OCI-LY7 (cell line): ENCODE measurements around the gene SFSWAP.

ENCODE experiments used
- EZH2phosphoT487 ChIP-seq: fragments of 200-600 bp; sonication (generic); IDR thresholded peaks from 2 replicates; pipeline ENCODE4 v1.6.1; 2018; ENCODE audit warnings: low read depth, borderline replicate concordance, mild to moderate bottlenecking, mixed run types, antibody characterized with exemption, low read length, moderate library complexity, mixed read lengths
- TF ChIP-seq, protein P1 (sequence below): fragments of 200-600 bp; sonication (generic); conservative IDR thresholded peaks from 2 replicates; pipeline ENCODE4 v1.5.1; 2014; ENCODE audit warnings: mild to moderate bottlenecking, antibody characterized with exemption, low read length, moderate library complexity, mixed read lengths

DNA sequence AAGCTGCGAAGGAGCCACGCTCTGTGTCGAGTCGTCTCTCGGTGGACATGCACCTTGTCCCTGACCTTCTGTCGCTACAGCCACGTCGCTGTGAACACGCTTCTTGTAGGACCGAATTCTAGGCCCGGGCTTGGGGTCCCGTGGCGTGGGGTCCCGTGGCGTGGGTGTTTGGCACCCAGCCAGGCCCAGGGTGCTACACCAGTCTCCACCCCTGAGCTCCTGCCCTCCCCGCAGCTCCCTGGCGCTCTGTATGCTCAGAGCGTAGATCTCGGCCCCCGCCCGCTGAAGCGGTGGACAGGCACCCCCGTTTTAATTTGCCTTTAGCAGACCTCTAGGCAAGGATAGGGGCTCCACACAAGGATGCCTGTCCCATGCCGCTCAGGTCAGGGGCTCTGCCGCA is 133.8 kb downstream of the SFSWAP start:
- TF ChIP-seq, protein P1, sequence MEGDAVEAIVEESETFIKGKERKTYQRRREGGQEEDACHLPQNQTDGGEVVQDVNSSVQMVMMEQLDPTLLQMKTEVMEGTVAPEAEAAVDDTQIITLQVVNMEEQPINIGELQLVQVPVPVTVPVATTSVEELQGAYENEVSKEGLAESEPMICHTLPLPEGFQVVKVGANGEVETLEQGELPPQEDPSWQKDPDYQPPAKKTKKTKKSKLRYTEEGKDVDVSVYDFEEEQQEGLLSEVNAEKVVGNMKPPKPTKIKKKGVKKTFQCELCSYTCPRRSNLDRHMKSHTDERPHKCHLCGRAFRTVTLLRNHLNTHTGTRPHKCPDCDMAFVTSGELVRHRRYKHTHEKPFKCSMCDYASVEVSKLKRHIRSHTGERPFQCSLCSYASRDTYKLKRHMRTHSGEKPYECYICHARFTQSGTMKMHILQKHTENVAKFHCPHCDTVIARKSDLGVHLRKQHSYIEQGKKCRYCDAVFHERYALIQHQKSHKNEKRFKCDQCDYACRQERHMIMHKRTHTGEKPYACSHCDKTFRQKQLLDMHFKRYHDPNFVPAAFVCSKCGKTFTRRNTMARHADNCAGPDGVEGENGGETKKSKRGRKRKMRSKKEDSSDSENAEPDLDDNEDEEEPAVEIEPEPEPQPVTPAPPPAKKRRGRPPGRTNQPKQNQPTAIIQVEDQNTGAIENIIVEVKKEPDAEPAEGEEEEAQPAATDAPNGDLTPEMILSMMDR: no peak
- TF ChIP-seq EZH2phosphoT487: no peak
